Epithelial cell of esophagus (primary cell): ENCODE measurements around the gene SPTLC2.
"Not testable (repeated sequence)": the region's sequence is repeated elsewhere in the genome, so short reads cannot be mapped to it uniquely, and the experiment has no call there.

Experiments used
- DNase-seq: peaks from one replicate; pipeline ENCODE4 v3.0.0; 2010; ENCODE audit warnings: low read depth
- H3K4me3 ChIP-seq: 2 replicates; pipeline ENCODE4 v1.5.1; 2011; ENCODE audit warnings: mild to moderate bottlenecking, low read length, control low read depth
- CTCF ChIP-seq: IDR thresholded peaks from 2 replicates; pipeline ENCODE4 v1.5.1; 2011; ENCODE audit warnings: low read depth, mild to moderate bottlenecking, low read length, control low read depth, inconsistent platforms; ENCODE audit not compliant: insufficient read depth; ENCODE audit errors: missing control alignments

SPTLC2 gene, protein sequence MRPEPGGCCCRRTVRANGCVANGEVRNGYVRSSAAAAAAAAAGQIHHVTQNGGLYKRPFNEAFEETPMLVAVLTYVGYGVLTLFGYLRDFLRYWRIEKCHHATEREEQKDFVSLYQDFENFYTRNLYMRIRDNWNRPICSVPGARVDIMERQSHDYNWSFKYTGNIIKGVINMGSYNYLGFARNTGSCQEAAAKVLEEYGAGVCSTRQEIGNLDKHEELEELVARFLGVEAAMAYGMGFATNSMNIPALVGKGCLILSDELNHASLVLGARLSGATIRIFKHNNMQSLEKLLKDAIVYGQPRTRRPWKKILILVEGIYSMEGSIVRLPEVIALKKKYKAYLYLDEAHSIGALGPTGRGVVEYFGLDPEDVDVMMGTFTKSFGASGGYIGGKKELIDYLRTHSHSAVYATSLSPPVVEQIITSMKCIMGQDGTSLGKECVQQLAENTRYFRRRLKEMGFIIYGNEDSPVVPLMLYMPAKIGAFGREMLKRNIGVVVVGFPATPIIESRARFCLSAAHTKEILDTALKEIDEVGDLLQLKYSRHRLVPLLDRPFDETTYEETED

DNA sequence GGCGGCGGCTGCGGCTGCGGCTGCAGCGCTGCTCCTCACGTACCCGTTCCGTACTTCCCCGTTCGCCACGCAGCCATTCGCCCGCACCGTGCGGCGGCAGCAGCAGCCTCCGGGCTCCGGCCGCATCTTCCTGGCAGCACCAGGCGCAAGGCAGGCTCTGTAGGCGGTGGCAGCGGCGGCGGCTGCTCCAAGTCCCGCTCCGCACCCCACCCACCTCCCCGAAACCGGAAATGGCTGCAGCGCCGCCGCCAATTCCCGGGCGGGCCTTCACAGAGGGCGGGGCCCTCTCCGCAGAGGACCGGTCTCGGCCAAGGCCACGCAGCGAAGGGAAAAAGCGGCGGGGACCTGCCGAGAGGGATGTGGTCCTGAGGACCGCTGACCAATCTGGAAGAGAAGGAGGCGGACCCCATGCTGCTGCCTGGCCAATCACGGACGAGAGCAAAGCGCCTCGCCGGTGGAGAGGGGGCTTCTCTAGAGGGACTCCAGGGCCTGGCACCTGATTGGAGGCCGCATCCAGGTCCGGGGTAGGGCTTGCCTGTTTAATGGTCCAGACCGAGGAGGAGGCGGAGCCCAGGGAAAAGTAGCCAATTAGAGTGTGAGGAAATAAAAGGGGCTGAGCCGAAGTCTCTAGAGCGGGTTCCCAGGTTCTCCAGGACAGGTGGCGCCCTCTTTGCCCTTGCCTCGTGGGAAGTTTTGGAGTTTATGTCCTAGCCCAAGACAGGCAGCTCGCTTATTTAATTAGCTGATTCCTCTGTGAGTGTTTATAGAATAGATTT, at the start of gene SPTLC2:
Gene SPTLC2, minus strand, starts transcription at position 184 of the 776 bp plus-strand sequence. Its CDS starts 58 bp downstream, at position 126.
- peak; percentile 99 for DNase-seq
- TF ChIP-seq CTCF: no peak
- H3K4me3 ChIP-seq: peak within 1 kb of the TSS; percentile 79

- no peak for TF ChIP-seq CTCF
- H3K4me3 ChIP-seq: no peak overlapping the region
- peak; percentile 98 for DNase-seq
Observed at GRCh38 chr14:77663293-77663692, 46.9 kb upstream of the SPTLC2 start.

DNA sequence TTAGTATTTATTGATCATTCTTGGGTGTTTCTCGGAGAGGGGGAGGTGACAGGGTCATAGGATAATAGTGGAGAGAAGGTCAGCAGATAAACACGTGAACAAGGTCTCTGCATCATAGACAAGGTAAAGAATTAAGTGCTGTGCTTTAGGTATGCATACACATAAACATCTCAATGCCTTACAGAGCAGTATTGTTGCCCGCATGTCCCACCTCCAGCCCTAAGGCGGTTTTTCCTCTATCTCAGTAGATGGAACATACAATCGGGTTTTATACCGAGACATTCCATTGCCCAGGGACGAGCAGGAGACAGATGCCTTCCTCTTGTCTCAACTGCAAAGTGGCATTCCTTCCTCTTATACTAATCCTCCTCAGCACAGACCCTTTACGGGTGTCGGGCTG, 45.1 kb upstream of the SPTLC2 start:
- not testable (repeated sequence) for H3K4me3 ChIP-seq

GRCh38 chr14:77660754-77661153, 44.3 kb upstream of the SPTLC2 start:
- H3K4me3 ChIP-seq: no peak overlapping the region
- no peak for TF ChIP-seq CTCF
- no peak for DNase-seq

More for the DNA sequence above, 45.1 kb upstream of the SPTLC2 start:
- DNase-seq: not testable (repeated sequence)

- no peak overlapping the region for H3K4me3 ChIP-seq
- no peak for DNase-seq
- TF ChIP-seq CTCF: no peak
Observed at GRCh38 chr14:77659831-77660230, 43.4 kb upstream of the SPTLC2 start.

DNA sequence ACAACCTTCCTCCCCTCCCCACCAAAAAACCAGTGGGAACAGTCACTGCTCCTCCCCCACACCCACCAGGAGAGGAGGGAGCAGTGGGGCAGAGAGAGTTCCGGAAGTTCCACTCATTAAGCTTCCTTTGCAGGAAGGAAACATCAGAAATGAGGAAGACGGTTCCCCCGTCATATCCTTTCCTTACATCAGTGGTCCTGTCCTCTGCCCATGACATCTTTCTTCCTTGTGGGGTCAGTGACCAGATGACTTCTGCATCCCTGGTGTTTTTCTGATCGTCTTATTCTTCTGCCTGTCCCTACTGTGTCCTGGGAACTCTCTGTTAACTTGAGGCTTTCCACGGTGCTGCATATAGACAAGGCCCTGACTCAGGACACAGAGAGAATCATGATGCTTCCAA, 40.8 kb upstream of the SPTLC2 start:
- no peak for DNase-seq
- no peak for TF ChIP-seq CTCF
- H3K4me3 ChIP-seq: no peak overlapping the region

- no peak overlapping the region for H3K4me3 ChIP-seq
- no peak for TF ChIP-seq CTCF
- no peak for DNase-seq
Observed at GRCh38 chr14:77654001-77654441, 37.6 kb upstream of the SPTLC2 start.
